H9 (cell line): Measurements from ENCODE around the gene PLLP. TPM values are rescaled to one million over a fixed set of nuclear protein-coding genes. Genes with fewer than 3 reads are reported as not detected.

ENCODE experiments used
- DNase-seq: peaks from one replicate; pipeline ENCODE4 v3.0.0-alpha.2; 2017
- H2AFZ ChIP-seq: one replicate; pipeline ENCODE4 v1.6.1; 2013; ENCODE audit warnings: mild to moderate bottlenecking, low read length, control low read depth, moderate library complexity
- H2AK5ac ChIP-seq: 2 replicates; pipeline ENCODE4 v1.6.1; 2013; ENCODE audit warnings: low read length, control low read depth, mixed read lengths; ENCODE audit not compliant: insufficient read length
- H2BK120ac ChIP-seq: one replicate; pipeline ENCODE4 v1.6.1; 2013; ENCODE audit warnings: low read depth, mild to moderate bottlenecking, low read length, control low read depth, inconsistent platforms; ENCODE audit not compliant: poor library complexity, severe bottlenecking
- H2BK12ac ChIP-seq: 2 replicates; pipeline ENCODE4 v1.6.1; 2013; ENCODE audit warnings: low read length, control low read depth, mixed read lengths, low read depth; ENCODE audit not compliant: insufficient read length
- H2BK15ac ChIP-seq: 2 replicates; pipeline ENCODE4 v1.6.1; 2013; ENCODE audit warnings: low read depth, low read length, control low read depth
- H2BK20ac ChIP-seq: one replicate; pipeline ENCODE4 v1.6.1; 2013; ENCODE audit warnings: low read depth, mild to moderate bottlenecking, low read length, control low read depth, inconsistent platforms; ENCODE audit not compliant: poor library complexity, severe bottlenecking
- H2BK5ac ChIP-seq: 2 replicates; pipeline ENCODE4 v1.6.1; 2013; ENCODE audit warnings: low read length, control low read depth, mixed read lengths; ENCODE audit not compliant: insufficient read length
- H3K14ac ChIP-seq: 2 replicates; pipeline ENCODE4 v1.6.1; 2013; ENCODE audit warnings: low read length, control low read depth; ENCODE audit not compliant: insufficient read depth
- H3K18ac ChIP-seq: 2 replicates; pipeline ENCODE4 v1.6.1; 2013; ENCODE audit warnings: low read depth, mild to moderate bottlenecking, mixed read lengths, low read length, control low read depth; ENCODE audit not compliant: insufficient read length
- H3K23ac ChIP-seq: 2 replicates; pipeline ENCODE4 v1.6.1; 2013; ENCODE audit warnings: low read length, control low read depth, mixed read lengths, low read depth; ENCODE audit not compliant: insufficient read length
- H3K23me2 ChIP-seq: 2 replicates; pipeline ENCODE4 v1.6.1; 2013; ENCODE audit warnings: low read depth, mild to moderate bottlenecking, mixed read lengths, low read length, control low read depth; ENCODE audit not compliant: insufficient read length, poor library complexity, severe bottlenecking
- H3K27ac ChIP-seq: 2 replicates; pipeline ENCODE4 v1.5.1; 2013; ENCODE audit warnings: low read length, control low read depth, mixed read lengths, low read depth; ENCODE audit not compliant: insufficient read length
- H3K27me3 ChIP-seq: 2 replicates; pipeline ENCODE4 v1.6.1; 2013; ENCODE audit warnings: low read length, control low read depth, inconsistent platforms; ENCODE audit not compliant: insufficient read depth
- H3K4ac ChIP-seq: 2 replicates; pipeline ENCODE4 v1.6.1; 2013; ENCODE audit warnings: low read depth, mild to moderate bottlenecking, control low read depth, inconsistent platforms, low read length, moderate library complexity
- H3K4me1 ChIP-seq: 2 replicates; pipeline ENCODE4 v1.6.1; 2013; ENCODE audit warnings: low read length, control low read depth, inconsistent platforms; ENCODE audit not compliant: insufficient read depth
- H3K4me2 ChIP-seq: 2 replicates; pipeline ENCODE4 v1.6.1; 2013; ENCODE audit warnings: low read length, control low read depth, mixed read lengths; ENCODE audit not compliant: insufficient read length, insufficient read depth
- H3K56ac ChIP-seq: 2 replicates; pipeline ENCODE4 v1.6.1; 2013; ENCODE audit warnings: low read depth, mild to moderate bottlenecking, mixed read lengths, low read length, control low read depth; ENCODE audit not compliant: insufficient read length
- H3K79me1 ChIP-seq: 2 replicates; pipeline ENCODE4 v1.6.1; 2013; ENCODE audit warnings: low read depth, mild to moderate bottlenecking, moderate library complexity, low read length, control low read depth, inconsistent platforms; ENCODE audit not compliant: insufficient read depth, poor library complexity, severe bottlenecking
- H3K79me2 ChIP-seq: 2 replicates; pipeline ENCODE4 v1.6.1; 2013; ENCODE audit warnings: low read length, control low read depth, inconsistent platforms; ENCODE audit not compliant: insufficient read depth
- H3K9ac ChIP-seq: 2 replicates; pipeline ENCODE4 v1.6.1; 2013; ENCODE audit warnings: low read length, control low read depth, mixed read lengths; ENCODE audit not compliant: insufficient read length; ENCODE audit errors: extremely low read depth
- H3K9me3 ChIP-seq: one replicate; pipeline ENCODE4 v1.6.1; 2013; ENCODE audit warnings: low read depth, low read length, inconsistent platforms; ENCODE audit not compliant: control insufficient read depth
- H3T11ph ChIP-seq: one replicate; pipeline ENCODE4 v1.6.1; 2013; ENCODE audit warnings: mild to moderate bottlenecking, low read length, control low read depth, inconsistent platforms
- H4K20me1 ChIP-seq: one replicate; pipeline ENCODE4 v1.6.1; 2013; ENCODE audit not compliant: control insufficient read depth, insufficient read length, insufficient read depth
- H4K5ac ChIP-seq: 2 replicates; pipeline ENCODE4 v1.6.1; 2013; ENCODE audit warnings: low read depth, mild to moderate bottlenecking, mixed read lengths, low read length, control low read depth; ENCODE audit not compliant: insufficient read length
- H4K8ac ChIP-seq: replicated peaks from 2 replicates; pipeline ENCODE4 v1.6.1; 2013; ENCODE audit warnings: low read length, control low read depth, mixed read lengths, low read depth; ENCODE audit not compliant: insufficient read length
- H4K91ac ChIP-seq: 2 replicates; pipeline ENCODE4 v1.6.1; 2013; ENCODE audit warnings: low read depth, mild to moderate bottlenecking, moderate library complexity, mixed read lengths, low read length, control low read depth; ENCODE audit not compliant: insufficient read length
- H3K27ac Mint-ChIP-seq, 3 experiments: 2 replicates in 2 of 3; 3 replicates in 1 of 3; pipeline ENCODE4 v1.8.0; 2020 to 2021; ENCODE audit warnings: mixed read lengths in 3 of 3, mild to moderate bottlenecking in 1 of 3, moderate library complexity in 1 of 3
- H3K27me3 Mint-ChIP-seq: 2 replicates; pipeline ENCODE4 v1.8.0; 2021; ENCODE audit warnings: low read depth, mild to moderate bottlenecking, moderate library complexity, mixed read lengths
- H3K36me3 Mint-ChIP-seq, 3 experiments: 2 replicates in 2 of 3; 3 replicates in 1 of 3; pipeline ENCODE4 v1.8.0; 2020 to 2021; ENCODE audit warnings: low read depth in 3 of 3, mixed read lengths in 3 of 3; ENCODE audit not compliant: insufficient read depth in 1 of 3
- H3K4me1 Mint-ChIP-seq, 2 experiments: 2 replicates each; pipeline ENCODE4 v1.8.0; 2020; ENCODE audit warnings: mixed read lengths in 2 of 2
- H3K4me3 Mint-ChIP-seq, 2 experiments: 2 replicates in 1 of 2; 3 replicates in 1 of 2; pipeline ENCODE4 v1.8.0; 2020 to 2021; ENCODE audit warnings: mild to moderate bottlenecking in 2 of 2, mixed read lengths in 2 of 2, moderate library complexity in 1 of 2
- H3K9me3 Mint-ChIP-seq, 2 experiments: 2 replicates in 1 of 2; 3 replicates in 1 of 2; pipeline ENCODE4 v1.8.0; 2020; ENCODE audit warnings: mild to moderate bottlenecking in 2 of 2, mixed read lengths in 2 of 2, moderate library complexity in 1 of 2
- WGBS: extraction: QIAGEN DNeasy Blood & Tissue Kit; methylation state at CpG from one replicate; pipeline ENCODE4 v1.1.7; 2013; ENCODE audit warnings: missing lambda C conversion rate, low lambda C conversion rate, mixed read lengths; ENCODE audit not compliant: insufficient read length; ENCODE audit errors: extremely low coverage; 5-methylcytosine and 5-hydroxymethylcytosine counted together
- total RNA-seq: library from RNA; stranded (reverse); gene quantifications from 2 replicates; pipeline ENCODE4 v1.2.1, GENCODE V29; 2021
- TF ChIP-seq, protein P1 (sequence below): fragments of 200-600 bp; sonication (generic); conservative IDR thresholded peaks from 3 replicates; pipeline ENCODE4 v1.8.0; 2021; ENCODE audit warnings: antibody characterized with exemption, mild to moderate bottlenecking

The PLLP gene
- total RNA-seq, 1 experiment from 2014 or later: 1.8 TPM

- peaks cover 6% of the 10 kb centered on the region; the same call in 1 of the 2 replicates for H3K27me3 Mint-ChIP-seq
- Histone ChIP-seq H2BK12ac (no peak overlapping the region), H4K8ac (no peak overlapping the region), H3K9ac (no peak overlapping the region), H3K9me3 (no peaks in the 10 kb centered on the region), H3K14ac (no peak overlapping the region), H2BK20ac (no peak overlapping the region), H4K91ac (no peak overlapping the region), H3K18ac (no peak overlapping the region), H3K27me3 (no peaks in the 10 kb centered on the region), H3T11ph (no peak overlapping the region), H3K23me2 (peaks cover 4% of the 10 kb centered on the region), H3K27ac (no peak overlapping the region), H2AK5ac (no peak overlapping the region), H3K79me2 (no peaks in the 10 kb centered on the region), H4K5ac (no peak overlapping the region), H4K20me1 (no peaks in the 10 kb centered on the region), H3K23ac (no peak overlapping the region), H3K79me1 (no peaks in the 10 kb centered on the region), H2BK15ac (no peak overlapping the region), H3K4me1 (no peaks in the 10 kb centered on the region), H2BK120ac (no peak overlapping the region), H3K4ac (no peak overlapping the region), H2BK5ac (no peak overlapping the region), H3K56ac (no peak overlapping the region), H3K4me2 (no peak overlapping the region), H2AFZ (no peak overlapping the region)
- no peak overlapping the region; a peak in 1 of 7 replicates for H3K27ac Mint-ChIP-seq
- peaks cover 15 to 17% of the 10 kb centered on the region in 2 experiments for H3K4me1 Mint-ChIP-seq
- H3K9me3 Mint-ChIP-seq: peaks cover 0 to 2% of the 10 kb centered on the region in 2 experiments; a peak in 1 of 5 replicates
- peak; percentile 47 for DNase-seq
- WGBS: no CpG with 5 or more reads among the region's 13 CpGs
- H3K36me3 Mint-ChIP-seq: no peaks in the 10 kb centered on the region
- H3K4me3 Mint-ChIP-seq: peak overlapping the region; percentile 41 to 69
- TF ChIP-seq, protein P1, sequence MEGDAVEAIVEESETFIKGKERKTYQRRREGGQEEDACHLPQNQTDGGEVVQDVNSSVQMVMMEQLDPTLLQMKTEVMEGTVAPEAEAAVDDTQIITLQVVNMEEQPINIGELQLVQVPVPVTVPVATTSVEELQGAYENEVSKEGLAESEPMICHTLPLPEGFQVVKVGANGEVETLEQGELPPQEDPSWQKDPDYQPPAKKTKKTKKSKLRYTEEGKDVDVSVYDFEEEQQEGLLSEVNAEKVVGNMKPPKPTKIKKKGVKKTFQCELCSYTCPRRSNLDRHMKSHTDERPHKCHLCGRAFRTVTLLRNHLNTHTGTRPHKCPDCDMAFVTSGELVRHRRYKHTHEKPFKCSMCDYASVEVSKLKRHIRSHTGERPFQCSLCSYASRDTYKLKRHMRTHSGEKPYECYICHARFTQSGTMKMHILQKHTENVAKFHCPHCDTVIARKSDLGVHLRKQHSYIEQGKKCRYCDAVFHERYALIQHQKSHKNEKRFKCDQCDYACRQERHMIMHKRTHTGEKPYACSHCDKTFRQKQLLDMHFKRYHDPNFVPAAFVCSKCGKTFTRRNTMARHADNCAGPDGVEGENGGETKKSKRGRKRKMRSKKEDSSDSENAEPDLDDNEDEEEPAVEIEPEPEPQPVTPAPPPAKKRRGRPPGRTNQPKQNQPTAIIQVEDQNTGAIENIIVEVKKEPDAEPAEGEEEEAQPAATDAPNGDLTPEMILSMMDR: no peak
These were observed 13.4 kb upstream of the PLLP start for GRCh38 chr16:57297856-57298255.
